GM19023 (cell line): ENCODE measurements around the gene TXNRD2.

ENCODE experiments used
- ATAC-seq: cut with Tn5 transposase; IDR thresholded peaks from one replicate; pipeline ENCODE4 v1.9.1; 2021; ENCODE audit warnings: mild to moderate bottlenecking, moderate library complexity; ENCODE audit not compliant: unreplicated experiment

TXNRD2 gene

GRCh38 chr22:19967850-19968449 lies 26.3 kb upstream of the TXNRD2 start:
- no peak for ATAC-seq

GRCh38 chr22:19966908-19967750 lies 25.5 kb upstream of the TXNRD2 start:
- ATAC-seq: no peak

- ATAC-seq: no peak
Observed at GRCh38 chr22:19965771-19966709, 24.4 kb upstream of the TXNRD2 start.

- no peak for ATAC-seq
Observed at GRCh38 chr22:19964701-19965386, 23.2 kb upstream of the TXNRD2 start.

- no peak for ATAC-seq
Observed at GRCh38 chr22:19963863-19964642, 22.4 kb upstream of the TXNRD2 start.

GRCh38 chr22:19962909-19963806 lies 21.5 kb upstream of the TXNRD2 start:
- ATAC-seq: no peak

GRCh38 chr22:19962246-19962908 lies 20.8 kb upstream of the TXNRD2 start:
- ATAC-seq: no peak

- ATAC-seq: no peak
Observed at GRCh38 chr22:19961868-19962245, 20.2 kb upstream of the TXNRD2 start.

- no peak for ATAC-seq
Observed at GRCh38 chr22:19961201-19961580, 19.6 kb upstream of the TXNRD2 start.

- ATAC-seq: no peak
Observed at GRCh38 chr22:19960491-19961200, 19.0 kb upstream of the TXNRD2 start.

GRCh38 chr22:19959587-19960490 lies 18.2 kb upstream of the TXNRD2 start:
- ATAC-seq: no peak

GRCh38 chr22:19959043-19959586 lies 17.5 kb upstream of the TXNRD2 start:
- ATAC-seq: no peak

- ATAC-seq: no peak
Observed at GRCh38 chr22:19958083-19959042, 16.7 kb upstream of the TXNRD2 start.

GRCh38 chr22:19957445-19957844 lies 15.8 kb upstream of the TXNRD2 start:
- ATAC-seq: no peak
